HCT116 (cell line): ENCODE measurements around the gene OR2B2.

Experiments
- CEBPB ChIP-seq: IDR thresholded peaks from 2 replicates; pipeline ENCODE4 v1.6.1; 2012; ENCODE audit warnings: low read depth
- CTCF ChIP-seq, 3 experiments: fragments of 200-600 bp in 1 of 3; sonication (generic) in 1 of 3; IDR thresholded peaks in 2 of 3; conservative IDR thresholded peaks in 1 of 3; 2 replicates each; pipeline ENCODE4 v1.5.1; 2012 to 2017; ENCODE audit warnings: low read depth in 2 of 3, low read length in 2 of 3, antibody characterized with exemption in 1 of 3, borderline replicate concordance in 1 of 3, control low read depth in 1 of 3, mild to moderate bottlenecking in 1 of 3, mixed read lengths in 1 of 3, mixed run types in 1 of 3, moderate library complexity in 1 of 3; ENCODE audit not compliant: insufficient read depth in 1 of 3
- EZH2 ChIP-seq: fragments of 200-600 bp; sonication (generic); IDR thresholded peaks from 2 replicates; pipeline ENCODE4 v1.6.1; 2017; ENCODE audit warnings: antibody characterized with exemption, mixed run types
- EZH2phosphoT487 ChIP-seq: fragments of 200-600 bp; IDR thresholded peaks from 2 replicates; pipeline ENCODE4 v1.6.1; 2018; ENCODE audit warnings: antibody characterized with exemption, borderline replicate concordance
- POLR2A ChIP-seq: IDR thresholded peaks from 2 replicates; pipeline ENCODE4 v1.7.0; 2011; ENCODE audit warnings: borderline replicate concordance; ENCODE audit not compliant: insufficient read depth, insufficient read length; ENCODE audit errors: extremely low read depth
- ZNF274 ChIP-seq: fragments of 200-500 bp; sonication (Bioruptor generic); IDR thresholded peaks from 2 replicates; pipeline ENCODE4 v1.6.1; 2014; ENCODE audit warnings: mild to moderate bottlenecking, low read depth, low read length, inconsistent platforms
- TF ChIP-seq, protein P1 (sequence below): IDR thresholded peaks from 2 replicates; pipeline ENCODE4 v1.6.1; 2012

GRCh38 chr6:27899543-27899942, 12.7 kb downstream of the OR2B2 start:
- no peak for TF ChIP-seq CTCF (IDR thresholded peaks at IDR 0.05 in 2 of 3, conservative IDR thresholded peaks at IDR 0.05 in 1 of 3; ENCODE audit: borderline replicate concordance in 1 of 3, insufficient read depth in 1 of 3, low read depth in 2 of 3, low read length in 2 of 3)
- TF ChIP-seq EZH2, result no peak
- TF ChIP-seq, protein P1, sequence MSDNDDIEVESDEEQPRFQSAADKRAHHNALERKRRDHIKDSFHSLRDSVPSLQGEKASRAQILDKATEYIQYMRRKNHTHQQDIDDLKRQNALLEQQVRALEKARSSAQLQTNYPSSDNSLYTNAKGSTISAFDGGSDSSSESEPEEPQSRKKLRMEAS, result no peak
- TF ChIP-seq EZH2phosphoT487, result no peak
- TF ChIP-seq ZNF274, result no peak
- no peak for TF ChIP-seq CEBPB
- no peak for TF ChIP-seq POLR2A
